G401.6 (cell line): ENCODE results near the gene CCDC88B.
A peak's percentile ranks its signal among the peaks of the same experiment; 100 is the strongest.

Source experiments
- FAIRE-seq: peaks from 2 replicates; lab custom pipeline; 2012; peaks lifted over from hg19 to GRCh38; lab: Jason Lieb, UNC

CCDC88B gene

DNA sequence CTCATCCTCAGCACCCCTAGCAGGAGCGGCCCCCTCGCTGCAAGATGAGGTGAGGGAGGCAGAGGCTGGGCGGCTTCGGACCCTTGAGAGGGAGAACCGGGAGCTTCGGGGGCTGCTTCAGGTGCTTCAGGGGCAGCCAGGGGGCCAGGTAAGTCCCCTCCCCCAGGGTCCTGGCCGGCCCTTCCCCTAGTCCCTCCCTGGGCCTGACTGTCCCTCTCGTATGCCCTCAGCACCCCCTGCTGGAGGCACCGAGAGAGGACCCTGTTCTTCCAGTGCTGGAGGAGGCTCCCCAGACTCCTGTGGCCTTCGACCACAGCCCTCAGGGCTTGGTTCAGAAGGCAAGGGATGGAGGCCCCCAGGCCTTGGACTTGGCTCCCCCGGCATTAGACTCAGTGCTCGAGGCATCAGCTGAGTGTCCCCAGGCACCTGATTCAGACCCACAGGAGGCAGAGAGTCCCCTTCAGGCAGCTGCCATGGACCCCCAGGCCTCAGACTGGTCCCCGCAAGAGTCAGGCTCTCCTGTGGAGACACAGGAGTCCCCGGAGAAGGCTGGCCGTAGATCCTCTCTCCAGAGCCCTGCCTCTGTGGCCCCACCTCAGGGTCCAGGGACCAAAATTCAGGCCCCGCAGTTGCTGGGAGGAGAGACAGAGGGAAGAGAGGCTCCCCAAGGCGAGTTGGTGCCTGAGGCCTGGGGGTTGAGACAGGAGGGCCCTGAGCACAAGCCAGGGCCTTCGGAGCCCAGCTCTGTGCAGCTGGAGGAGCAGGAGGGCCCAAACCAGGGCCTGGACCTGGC lies 4.0 kb downstream of the CCDC88B start:
- FAIRE-seq = no peak

DNA sequence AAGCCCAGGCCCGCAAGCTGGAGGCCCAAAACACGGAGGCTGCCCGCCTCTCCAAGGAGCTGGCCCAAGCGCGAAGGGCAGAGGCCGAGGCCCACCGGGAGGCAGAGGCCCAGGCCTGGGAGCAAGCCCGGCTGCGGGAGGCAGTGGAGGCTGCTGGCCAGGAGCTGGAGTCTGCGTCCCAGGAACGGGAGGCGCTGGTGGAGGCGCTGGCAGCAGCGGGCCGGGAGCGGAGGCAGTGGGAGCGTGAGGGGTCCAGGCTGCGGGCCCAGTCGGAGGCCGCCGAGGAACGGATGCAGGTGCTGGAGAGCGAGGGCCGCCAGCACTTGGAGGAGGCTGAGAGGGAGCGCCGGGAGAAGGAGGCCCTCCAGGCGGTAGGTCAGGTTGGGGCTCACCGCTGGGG lies 4.8 kb downstream of the CCDC88B start:
- no peak for FAIRE-seq

DNA sequence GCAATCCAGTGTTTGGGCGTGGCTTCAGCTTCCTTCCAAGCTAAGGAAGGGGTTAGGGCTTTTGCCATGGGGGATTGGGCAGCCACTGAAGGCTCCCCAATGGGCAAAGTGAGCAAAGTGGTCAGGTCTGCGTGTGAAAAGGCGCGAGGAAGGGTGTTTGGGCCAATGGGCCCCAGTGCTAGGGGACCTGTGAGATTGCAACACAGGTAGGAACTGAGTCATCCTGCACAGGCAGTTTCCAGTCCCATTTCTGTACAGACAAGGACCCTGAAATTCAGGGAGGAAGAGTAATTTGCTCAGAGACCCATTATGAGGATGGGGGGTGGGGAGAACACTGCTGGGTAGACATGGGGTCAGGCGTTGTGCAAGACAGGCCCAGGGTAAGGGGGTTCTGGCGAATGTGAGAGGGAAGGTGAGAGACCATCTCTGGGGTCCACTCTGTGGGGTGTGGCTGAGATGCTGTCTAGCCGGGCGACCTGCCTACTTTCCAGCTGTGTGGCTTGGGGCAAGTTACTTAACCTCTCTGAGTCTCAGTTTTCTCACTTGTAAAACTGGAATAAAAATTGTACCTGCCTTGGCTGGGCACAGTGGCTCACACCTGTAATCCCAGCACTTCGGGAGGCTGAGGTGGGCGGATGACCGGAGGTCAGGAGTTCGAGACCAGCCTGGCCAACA lies 7.3 kb downstream of the CCDC88B start:
- no peak for FAIRE-seq

DNA sequence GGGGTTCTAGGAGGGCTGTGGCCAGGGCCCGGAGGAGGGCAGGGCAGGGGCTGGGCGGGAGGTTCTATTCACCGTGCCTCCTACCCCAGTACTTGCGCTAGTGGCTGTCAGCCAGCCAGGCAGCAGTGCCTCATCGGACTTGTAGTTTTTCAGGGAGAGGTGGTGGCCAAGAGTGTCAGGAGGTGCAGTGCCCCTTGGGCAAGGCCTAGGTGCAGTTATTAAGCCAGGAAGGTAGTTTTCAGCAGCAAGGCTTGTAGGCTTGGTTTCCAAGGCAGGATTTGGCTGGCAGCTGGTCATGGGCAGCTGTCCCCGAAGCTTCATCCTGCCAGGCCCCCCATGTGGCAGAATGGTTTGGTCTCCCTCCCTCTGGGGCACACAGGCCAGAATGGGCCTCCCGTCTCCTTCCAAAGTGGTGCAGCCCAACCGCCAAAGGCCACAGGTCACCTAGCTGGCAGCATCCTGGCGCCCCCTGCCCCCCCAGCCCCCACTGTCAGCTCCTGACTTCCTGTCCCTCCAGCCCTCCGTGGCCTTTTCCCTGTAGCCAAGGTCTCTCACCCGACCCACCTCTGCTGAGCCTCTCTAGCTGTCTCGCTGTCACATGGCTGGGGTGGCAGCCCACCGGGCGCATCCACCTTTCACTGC lies 8.5 kb downstream of the CCDC88B start:
- no peak for FAIRE-seq

DNA sequence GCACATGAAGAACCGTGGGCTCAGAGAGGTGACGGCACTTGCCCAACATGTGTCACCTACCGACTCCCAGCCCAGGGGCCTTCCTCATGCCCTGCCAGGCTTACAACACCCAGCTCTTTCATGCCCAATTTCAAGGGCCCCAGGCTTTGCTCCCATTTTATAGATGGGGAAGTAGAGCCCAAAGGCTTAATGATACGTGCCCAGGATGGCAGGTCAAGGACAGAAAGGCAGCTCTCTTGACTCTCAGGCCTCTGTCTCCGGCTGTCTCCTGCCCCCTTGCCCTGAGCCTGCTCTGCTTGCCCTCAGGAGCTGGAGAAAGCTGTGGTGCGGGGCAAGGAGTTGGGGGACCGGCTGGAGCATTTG lies 9.0 kb downstream of the CCDC88B start:
- FAIRE-seq = no peak

DNA sequence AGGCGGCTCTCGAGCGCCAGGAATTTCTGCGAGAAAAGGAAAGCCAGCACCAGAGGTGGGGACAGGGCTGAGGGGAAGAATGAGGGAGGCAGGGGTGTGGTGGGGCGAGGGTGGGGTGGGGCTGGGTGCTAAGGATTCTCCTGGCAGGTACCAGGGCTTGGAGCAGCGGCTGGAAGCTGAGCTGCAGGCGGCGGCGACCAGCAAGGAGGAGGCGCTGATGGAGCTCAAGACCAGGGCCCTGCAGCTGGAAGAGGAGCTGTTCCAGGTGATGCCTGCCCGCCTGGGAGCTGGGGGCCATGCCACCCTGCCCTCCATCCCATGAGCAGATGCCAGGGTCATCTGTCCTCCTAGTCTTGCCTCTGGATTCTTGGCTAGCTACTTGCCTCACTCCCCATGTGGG lies 9.4 kb downstream of the CCDC88B start:
- FAIRE-seq = no peak

DNA sequence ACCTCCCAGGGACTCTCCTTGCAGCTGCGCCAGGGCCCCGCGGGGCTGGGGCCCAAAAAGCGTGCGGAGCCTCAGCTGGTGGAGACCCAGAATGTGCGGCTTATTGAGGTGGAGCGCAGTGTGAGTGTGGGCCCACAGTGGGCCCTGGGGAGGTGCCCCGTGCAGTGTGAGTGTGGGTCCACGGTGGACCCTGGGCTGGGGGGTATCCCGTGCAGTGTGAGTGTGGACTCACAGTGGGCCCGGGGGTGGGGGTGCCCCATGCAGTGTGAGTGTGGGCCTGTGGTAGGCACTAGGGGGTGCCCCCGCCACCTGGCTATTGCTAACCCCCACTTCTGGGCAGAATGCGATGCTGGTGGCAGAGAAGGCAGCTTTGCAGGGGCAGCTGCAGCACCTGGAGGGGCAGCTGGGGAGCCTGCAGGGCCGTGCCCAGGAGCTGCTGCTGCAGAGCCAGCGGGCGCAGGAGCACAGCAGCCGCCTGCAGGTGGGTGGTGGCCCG lies 11.2 kb downstream of the CCDC88B start:
- FAIRE-seq = no peak

DNA sequence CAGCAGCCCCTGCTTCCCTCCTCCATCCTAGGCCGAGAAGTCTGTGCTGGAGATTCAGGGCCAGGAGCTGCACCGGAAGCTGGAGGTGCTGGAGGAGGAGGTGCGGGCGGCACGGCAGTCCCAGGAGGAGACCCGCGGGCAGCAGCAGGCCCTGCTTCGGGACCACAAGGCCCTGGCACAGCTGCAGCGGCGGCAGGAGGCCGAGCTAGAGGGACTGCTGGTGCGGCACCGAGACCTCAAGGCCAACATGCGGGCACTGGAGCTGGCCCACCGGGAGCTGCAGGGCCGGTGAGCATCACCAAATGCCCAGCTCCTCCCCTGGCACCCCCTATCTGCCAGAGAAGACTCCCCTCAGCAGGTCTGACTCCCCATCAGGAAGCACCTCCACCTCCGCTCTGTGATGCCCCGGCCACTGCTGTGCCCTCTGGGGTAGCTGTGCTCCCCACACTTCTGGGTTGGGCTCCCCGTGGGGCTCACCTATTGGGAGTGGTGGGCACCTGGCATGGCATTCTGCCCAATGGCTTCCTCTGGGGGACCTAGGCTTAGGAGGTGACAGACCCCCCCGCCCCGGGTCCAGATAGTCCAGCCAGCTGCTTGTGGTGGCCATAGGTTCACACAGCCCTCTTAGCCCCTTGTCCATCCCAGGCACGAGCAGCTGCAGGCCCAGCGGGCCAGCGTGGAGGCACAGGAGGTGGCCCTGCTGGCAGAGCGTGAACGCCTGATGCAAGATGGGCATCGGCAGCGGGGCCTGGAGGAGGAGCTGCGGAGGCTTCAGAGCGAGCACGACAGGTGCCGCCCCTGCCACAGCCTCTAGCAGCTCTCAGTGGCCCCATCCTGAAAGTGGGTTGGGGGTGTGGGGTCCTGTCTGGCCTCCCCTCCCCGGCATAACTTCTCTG lies 12.3 kb downstream of the CCDC88B start:
- no peak for FAIRE-seq

DNA sequence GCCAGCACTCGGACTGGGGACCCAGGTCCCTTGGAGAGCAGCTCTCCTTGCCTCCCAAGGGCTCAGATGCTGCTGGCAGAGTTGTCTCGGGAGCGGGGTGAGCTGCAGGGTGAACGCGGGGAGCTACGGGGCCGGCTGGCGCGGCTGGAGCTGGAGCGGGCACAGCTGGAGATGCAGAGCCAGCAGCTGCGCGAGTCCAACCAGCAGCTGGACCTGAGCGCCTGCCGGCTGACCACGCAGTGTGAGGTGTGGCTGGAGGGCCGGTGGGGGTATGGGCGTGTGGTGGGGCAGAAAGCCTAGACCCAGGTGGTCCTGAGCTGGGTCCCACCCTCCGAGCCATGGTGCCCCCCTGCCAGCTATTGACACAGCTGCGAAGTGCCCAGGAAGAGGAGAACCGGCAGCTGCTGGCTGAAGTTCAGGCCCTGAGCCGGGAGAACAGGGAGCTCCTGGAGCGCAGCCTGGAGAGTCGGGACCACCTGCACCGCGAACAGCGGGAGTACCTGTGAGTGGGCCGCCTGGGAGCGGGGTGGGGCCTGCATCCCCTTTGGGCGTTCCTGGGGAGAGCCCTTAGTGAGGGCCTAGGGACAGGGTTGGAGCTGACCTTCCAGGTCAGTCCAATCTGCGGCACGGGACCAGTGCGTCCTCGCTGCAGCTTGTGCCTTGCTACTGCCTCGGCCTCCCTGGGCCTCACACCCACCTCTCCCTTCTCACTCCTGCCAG lies 13.2 kb downstream of the CCDC88B start:
- FAIRE-seq = no peak

DNA sequence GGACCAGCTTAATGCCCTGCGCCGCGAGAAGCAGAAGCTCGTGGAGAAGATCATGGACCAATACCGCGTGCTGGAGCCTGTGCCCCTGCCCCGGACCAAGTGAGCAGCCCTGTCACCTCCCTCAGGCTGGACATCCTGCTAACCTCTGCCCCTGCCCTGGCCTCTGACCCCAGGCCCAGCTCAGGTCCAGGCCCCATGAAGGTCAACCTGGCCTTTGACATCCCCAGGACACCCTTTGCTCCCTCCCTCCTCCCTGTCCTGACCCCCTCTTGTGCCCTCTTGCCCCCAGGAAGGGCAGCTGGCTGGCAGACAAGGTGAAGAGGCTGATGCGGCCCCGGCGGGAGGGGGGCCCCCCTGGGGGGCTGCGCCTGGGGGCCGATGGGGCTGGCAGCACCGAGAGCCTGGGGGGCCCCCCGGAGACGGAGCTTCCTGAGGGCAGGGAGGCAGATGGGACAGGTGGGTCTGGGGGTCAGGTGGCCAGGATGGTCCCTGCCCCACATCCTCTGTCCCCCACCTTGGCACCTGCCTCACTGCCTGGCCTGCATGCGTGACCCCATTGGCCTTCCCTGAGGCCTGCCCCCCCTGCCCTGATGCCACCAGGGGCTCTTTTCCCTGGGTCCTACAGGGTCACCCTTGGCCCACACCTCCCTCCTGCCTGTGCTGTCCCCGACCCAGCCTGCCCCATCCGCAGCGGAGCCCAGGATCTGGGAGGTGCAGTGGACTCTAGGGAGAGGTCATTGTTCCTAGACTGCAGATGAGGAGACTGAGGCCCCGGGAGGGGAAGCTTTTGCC lies 13.9 kb downstream of the CCDC88B start:
- no peak for FAIRE-seq

DNA sequence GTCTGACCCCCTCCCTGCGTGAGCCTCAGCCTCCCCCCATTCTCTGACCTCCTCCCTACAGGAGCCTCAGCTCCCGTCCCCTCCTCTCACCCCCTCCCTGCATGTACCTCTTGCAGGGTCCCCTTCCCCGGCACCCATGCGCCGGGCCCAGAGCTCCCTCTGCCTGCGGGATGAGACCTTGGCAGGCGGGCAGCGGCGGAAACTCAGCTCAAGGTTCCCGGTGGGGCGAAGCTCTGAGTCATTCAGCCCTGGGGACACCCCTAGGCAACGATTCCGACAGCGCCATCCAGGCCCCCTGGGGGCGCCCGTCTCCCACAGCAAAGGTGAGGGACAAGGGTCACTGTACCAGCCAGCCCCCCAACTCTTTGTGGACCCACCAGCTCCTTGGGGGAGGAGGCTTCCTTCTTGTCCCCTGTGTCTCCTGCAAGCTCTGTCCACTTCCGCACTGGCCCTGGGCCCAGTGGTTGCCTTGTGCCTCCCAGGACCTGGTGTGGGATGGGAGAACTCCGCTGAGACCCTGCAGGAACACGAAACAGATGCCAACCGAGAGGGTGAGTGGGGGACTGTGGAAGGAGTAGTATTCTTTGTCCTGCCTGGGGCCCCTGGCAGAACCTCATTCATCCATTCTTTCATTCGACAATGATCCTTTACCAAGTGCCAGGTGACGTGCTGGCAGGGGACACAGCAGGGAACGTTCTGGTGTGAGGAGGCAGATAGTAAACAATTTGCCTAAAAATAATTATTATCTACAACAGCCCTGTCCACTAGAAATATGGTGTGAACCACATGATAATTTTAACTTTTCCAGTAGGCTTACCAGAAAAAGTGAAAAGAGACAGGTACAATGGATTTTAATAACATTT lies 15.3 kb downstream of the CCDC88B start:
- no peak for FAIRE-seq

DNA sequence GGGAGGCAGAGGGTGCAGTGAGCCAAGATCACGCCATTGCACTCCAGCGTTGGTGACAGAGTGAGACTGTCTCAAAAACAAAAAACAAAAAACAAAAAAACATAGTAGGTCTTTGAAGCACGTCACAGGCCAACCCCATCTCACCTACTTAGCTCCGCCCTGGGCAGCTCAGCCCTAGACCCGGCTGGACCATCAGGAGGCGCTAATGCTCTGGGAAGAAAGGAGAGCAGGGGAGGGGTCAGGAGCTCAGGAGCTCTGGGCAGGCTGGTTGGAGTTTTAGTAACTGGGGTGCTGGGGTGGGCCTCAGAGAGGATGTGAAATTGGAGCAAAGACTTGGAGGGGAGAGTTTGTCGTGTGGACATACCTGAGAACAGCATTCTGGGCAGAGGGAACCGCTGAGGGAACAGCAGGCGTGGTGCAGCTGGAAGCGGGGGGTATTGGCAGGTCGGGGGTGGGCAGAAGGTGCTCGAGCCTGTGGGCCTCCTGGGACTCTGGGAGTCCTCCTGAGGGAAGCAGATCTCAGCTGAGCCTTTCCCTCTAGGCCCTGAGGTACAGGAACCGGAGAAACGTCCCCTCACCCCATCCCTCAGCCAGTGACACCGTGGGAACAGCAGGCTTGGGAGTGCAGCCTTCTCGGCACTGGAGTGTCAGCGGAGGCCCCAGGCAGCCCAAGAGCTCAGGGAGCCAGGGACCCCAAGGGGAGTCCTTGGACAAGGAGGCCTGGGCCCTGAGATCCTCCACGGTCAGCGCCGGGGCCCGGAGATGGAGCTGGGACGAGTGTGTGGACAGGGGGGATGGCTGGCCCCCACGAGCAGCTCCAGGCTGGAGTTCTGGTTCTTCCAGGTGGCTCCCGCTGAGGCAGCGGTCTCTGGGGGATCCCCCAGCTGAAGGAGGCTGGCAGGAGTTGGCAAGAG lies 16.8 kb downstream of the CCDC88B start:
- peak; percentile 97 for FAIRE-seq

DNA sequence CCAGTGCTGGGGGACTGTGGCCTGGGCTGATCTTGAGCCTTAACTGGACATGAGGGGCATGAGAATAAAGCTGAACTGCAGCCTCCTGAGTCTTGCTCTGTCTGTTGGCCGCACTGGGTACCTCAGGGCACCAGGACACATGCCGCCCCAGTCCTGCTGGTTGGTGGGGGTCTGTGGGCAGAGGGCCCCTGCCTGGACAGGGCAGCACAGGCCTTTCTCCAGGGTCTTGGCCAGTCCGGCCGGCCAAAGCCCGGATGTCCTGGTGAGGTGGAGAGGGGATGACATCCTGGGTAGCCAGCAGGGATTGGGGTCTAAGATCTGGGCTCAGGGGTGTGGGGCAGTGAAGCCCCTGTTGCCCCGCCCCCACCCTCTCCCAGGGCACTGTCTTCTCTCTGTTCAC lies 17.4 kb downstream of the CCDC88B start:
- FAIRE-seq = no peak

DNA sequence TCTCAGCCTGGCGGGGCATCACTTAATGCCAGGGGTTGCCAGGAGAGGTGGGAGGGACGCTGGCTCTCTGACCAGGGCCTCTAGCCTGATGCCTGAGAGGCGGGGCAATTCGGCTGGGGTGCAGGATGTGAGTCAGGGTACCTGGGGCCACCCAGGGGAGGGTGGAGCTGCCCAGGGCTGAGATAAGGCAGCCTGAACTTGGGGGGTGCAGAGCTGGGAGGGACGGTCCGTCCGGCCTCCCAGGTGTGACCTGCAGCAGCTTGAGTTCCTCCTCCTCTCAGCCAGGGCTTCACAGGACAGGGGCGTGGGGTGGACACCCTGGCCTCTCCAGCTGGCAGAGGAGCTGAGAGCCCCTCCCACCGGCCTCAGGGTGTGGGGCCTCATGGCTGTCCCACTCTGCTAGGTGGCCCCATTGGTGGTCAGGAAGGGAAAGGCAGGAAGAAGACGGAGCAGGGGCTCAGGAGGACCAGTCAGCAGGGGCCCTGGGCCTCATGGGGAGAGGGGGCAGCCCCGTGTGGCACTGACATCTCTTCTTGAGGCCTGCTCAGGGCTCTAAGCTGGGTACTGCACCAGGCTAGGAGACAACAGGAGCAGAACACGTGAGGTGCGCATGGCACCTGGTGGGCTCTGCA lies 18.0 kb downstream of the CCDC88B start:
- no peak for FAIRE-seq

DNA sequence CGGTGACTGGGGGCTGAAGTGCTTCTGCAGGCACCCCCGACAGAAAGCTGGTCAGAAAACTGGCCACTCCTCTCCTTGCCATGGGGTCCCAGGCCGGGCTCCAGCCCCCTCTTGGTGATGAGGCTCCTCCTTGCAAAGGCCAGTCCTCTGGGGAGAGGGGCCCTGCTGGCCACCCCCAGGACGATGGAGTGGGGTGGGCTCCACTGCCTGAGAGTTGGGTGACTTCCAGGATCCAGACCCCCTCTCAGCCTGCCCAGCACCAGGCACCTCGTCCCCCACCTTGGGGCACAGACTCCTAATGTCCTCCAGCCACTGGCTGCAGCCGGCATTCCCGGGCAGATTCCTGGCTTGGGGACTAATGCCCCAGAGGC lies 18.5 kb downstream of the CCDC88B start:
- FAIRE-seq = no peak

DNA sequence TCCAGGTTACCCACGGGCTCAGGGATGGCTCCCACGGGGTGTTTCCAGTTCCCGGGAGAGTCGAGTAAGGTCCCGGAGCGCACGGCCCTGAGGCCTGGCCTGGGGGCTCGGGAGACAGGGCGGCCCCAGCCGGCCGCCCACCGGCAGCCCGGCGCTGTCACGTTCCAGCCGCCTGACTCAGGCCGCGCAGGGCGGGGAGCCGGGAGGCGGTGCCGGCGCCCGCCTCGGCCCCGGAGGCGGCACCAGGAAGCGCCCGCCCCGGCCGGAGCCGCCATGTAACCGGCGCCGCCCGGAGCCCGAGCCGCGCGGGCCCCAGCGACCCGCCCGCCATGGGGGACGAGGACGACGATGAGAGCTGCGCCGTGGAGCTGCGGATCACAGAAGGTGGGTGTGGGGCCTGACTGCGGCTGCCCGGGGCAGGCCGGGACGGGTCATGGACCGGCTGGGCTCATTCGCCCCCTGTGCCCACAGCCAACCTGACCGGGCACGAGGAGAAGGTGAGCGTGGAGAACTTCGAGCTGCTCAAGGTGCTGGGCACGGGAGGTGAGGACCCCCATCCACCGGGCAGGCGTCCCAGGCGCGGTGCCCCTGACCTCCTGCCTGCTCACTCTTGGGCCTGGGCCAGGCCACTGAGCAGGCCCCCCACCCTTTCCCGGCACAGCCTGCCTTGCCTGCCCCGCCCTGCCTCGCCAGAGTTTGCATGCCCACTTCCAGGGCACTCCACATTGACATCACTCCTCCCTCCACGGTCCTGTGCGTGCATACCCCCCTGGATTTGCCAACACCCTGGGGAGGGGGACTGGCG lies 19.1 kb downstream of the CCDC88B start, which contains the start of gene RPS6KA4:
Gene RPS6KA4, plus strand, starts transcription at position 256 of the 805 bp plus-strand sequence. Its CDS starts 74 bp downstream, at position 330.
- FAIRE-seq = no peak

DNA sequence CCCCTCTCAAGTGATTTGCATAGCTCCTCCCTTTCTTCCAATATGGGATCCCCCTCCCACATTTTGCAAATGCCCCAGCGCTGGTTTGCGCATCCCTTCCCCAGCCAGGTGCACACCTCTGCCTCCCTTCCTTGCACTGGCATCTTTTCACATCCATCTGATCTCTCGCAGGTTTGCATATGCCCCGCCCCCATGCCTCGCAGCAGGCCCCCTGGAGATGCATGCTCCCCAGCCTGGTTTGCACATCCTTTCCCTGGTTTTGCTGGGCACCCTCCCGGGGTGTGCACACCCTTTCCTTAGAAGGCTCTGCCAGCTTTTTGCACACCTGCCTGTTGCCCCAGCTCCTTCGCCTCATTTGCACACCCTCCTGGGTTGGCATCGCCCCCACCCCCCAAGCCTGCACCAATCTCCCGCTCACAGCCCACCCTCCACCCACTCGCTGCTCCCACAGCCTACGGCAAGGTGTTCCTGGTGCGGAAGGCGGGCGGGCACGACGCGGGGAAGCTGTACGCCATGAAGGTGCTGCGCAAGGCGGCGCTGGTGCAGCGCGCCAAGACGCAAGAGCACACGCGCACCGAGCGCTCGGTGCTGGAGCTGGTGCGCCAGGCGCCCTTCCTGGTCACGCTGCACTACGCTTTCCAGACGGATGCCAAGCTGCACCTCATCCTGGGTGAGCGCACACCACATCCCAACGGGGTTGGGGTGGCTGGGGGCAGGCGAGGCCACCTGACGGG lies 19.9 kb downstream of the CCDC88B start:
- FAIRE-seq = no peak
